Measurements from ENCODE around the gene GDI2.

DNA sequence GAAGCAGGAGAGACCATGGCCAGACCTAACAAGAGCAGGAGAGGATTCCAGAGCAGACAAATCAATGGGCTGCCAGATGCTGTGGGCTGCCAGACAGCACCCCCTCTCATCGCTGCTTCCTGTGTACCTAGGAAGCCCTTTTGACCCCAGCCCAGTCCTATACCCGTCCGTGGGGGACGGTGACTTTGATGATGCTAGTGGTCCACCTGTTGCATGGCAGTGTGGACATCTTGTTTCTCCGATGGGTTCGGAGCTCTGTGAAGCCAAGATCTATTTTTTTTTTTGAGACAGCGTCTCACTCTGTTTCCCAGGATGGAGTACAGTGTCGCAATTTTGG lies 18.2 kb upstream of the GDI2 start:
- TF ChIP-seq, protein P1, sequence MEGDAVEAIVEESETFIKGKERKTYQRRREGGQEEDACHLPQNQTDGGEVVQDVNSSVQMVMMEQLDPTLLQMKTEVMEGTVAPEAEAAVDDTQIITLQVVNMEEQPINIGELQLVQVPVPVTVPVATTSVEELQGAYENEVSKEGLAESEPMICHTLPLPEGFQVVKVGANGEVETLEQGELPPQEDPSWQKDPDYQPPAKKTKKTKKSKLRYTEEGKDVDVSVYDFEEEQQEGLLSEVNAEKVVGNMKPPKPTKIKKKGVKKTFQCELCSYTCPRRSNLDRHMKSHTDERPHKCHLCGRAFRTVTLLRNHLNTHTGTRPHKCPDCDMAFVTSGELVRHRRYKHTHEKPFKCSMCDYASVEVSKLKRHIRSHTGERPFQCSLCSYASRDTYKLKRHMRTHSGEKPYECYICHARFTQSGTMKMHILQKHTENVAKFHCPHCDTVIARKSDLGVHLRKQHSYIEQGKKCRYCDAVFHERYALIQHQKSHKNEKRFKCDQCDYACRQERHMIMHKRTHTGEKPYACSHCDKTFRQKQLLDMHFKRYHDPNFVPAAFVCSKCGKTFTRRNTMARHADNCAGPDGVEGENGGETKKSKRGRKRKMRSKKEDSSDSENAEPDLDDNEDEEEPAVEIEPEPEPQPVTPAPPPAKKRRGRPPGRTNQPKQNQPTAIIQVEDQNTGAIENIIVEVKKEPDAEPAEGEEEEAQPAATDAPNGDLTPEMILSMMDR (IDR thresholded peaks at IDR 0.05): no peak
- no peak for TF ChIP-seq POLR2A (IDR thresholded peaks at IDR 0.05)
